GM21619 (cell line): ENCODE measurements around the gene MED13.
A peak's percentile ranks its signal among the peaks of the same experiment; 100 is the strongest.

ENCODE experiments used
- ATAC-seq: cut with Tn5 transposase; IDR thresholded peaks from one replicate; pipeline ENCODE4 v1.9.1; 2021; ENCODE audit not compliant: unreplicated experiment

MED13 gene, protein sequence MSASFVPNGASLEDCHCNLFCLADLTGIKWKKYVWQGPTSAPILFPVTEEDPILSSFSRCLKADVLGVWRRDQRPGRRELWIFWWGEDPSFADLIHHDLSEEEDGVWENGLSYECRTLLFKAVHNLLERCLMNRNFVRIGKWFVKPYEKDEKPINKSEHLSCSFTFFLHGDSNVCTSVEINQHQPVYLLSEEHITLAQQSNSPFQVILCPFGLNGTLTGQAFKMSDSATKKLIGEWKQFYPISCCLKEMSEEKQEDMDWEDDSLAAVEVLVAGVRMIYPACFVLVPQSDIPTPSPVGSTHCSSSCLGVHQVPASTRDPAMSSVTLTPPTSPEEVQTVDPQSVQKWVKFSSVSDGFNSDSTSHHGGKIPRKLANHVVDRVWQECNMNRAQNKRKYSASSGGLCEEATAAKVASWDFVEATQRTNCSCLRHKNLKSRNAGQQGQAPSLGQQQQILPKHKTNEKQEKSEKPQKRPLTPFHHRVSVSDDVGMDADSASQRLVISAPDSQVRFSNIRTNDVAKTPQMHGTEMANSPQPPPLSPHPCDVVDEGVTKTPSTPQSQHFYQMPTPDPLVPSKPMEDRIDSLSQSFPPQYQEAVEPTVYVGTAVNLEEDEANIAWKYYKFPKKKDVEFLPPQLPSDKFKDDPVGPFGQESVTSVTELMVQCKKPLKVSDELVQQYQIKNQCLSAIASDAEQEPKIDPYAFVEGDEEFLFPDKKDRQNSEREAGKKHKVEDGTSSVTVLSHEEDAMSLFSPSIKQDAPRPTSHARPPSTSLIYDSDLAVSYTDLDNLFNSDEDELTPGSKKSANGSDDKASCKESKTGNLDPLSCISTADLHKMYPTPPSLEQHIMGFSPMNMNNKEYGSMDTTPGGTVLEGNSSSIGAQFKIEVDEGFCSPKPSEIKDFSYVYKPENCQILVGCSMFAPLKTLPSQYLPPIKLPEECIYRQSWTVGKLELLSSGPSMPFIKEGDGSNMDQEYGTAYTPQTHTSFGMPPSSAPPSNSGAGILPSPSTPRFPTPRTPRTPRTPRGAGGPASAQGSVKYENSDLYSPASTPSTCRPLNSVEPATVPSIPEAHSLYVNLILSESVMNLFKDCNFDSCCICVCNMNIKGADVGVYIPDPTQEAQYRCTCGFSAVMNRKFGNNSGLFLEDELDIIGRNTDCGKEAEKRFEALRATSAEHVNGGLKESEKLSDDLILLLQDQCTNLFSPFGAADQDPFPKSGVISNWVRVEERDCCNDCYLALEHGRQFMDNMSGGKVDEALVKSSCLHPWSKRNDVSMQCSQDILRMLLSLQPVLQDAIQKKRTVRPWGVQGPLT (N-terminal part only)

DNA sequence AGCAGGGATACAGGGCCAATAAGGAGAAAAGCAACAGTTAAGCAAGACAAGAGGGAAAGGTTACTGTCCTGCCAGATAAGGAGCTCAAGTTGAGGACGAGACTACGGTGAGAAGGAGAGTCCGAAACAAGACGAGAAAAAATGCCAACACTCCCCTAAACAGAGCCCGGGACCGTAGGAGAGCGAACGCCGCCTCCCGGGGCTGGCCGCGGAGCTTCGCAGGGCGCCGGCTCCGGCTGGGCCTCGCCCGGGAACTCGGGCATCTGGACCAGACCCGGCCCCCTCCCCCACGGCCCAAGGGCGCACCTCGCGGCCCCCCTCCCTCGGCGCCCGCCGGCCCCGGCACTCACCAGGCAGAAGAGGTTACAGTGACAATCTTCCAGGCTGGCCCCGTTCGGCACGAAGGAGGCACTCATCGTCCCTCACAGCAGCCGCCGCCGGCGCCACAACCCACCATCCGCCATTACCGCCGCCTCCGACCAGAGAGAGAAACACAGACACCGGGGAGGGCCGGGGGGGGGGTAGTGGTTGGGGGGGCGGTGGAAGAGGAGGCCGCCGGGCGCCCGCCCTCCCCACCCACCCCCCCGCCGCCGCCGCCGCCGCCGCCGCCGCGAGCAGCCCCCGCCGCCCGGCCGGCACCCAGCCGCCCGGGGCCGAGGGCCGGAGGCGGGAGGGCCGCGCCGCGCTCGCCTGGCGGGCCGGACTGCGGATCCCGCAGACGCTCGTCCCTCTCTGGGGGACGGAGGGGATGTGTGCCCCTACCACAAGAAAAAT, at the start of gene MED13:
Gene MED13 (minus strand): TSS at position 488 of the 773 bp plus-strand sequence. CDS start 73 bp downstream, at position 415.
- peak; percentile 18 for ATAC-seq

DNA sequence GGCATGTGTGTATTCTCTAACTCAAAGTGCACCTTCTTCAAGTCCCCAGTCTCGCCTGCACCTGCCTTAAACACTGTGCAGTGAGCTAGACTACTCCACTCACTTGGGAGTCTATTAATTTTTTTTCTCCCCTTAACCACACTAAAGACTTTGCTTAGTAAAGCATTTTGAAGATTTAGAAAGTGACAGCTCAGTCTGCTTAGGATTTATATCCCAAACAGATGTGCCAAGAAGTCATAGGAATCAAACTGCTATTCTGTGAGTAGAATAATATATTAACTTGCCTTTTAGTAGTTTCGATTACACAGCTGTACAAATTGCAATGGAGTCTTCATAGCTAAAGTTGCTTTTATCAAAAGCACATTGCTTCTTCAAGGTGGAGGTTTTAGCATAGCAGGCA, 47.2 kb upstream of the MED13 start:
- no peak for ATAC-seq

DNA sequence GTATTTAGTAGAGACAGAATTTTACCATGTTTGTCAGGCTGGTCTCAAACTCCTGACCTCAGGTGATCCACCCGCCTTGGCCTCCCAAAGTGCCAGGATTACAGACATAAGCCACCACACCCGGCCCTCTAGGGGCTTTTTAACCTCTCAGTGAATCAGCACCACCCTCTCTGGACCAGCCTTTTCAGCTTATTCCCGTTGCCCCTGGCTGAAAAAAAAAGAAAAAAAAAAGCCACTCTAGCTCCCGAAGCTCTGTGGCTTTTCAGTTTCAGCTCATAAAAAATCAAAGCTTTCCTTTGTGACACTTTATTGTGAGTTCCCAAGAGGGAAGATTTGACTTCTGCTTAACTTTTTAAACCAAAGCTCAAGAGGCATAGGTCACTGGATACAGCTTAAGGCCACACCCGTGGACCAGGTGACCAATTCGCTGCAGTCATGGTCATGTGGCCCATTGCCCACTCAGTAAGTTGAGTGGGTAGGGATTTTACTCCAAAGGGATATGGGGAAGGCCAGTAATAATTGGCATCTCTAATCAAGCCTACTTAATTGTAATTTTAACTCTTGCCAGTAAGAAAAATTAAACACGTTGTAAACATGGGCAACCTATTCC, 46.6 kb upstream of the MED13 start:
- ATAC-seq = no peak

DNA sequence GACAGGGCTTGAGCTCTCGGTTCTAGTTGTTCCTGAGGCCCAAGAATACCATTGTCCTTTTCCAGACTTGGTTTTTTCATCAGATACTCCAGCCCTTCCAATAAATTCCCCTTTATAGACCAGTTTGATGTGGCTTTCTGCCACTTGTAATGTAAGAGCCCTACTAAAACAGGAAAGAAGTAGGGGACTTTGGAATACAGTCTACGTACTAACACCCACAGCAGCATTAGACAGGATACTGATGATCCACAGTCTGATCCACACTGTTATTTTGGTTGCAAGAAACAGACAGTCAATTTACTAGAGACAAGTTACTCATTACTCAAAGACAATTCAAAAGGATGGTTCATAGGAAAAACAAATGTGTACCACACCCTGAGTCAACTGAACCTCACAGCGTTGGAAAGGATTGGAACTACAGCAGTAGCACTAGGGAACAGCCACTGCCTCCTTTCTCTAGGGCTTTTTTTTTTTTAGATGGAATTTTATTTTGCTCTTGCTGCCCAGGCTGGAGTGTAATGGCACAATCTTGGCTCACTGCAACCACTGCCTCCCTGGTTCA, 45.9 kb upstream of the MED13 start:
- ATAC-seq = no peak

DNA sequence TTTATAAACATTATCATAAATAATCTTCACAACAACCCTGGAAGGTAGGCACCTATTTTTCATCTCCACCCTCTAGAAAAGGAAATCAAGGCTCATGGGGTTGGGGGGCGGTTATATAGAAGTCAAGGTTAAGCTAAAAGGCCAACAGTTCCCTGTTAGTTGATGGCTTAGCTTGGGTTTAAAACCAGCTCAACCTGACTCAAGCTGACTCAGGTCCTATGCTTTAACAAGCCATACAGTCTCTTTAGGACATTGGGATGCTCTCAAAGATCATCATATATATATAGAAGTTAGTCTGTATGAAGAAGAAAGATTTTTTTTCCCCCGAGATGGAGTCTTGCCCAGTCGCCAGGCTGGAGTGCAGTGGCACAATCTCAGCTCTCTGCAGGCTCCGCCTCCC, 44.8 kb upstream of the MED13 start:
- no peak for ATAC-seq

DNA sequence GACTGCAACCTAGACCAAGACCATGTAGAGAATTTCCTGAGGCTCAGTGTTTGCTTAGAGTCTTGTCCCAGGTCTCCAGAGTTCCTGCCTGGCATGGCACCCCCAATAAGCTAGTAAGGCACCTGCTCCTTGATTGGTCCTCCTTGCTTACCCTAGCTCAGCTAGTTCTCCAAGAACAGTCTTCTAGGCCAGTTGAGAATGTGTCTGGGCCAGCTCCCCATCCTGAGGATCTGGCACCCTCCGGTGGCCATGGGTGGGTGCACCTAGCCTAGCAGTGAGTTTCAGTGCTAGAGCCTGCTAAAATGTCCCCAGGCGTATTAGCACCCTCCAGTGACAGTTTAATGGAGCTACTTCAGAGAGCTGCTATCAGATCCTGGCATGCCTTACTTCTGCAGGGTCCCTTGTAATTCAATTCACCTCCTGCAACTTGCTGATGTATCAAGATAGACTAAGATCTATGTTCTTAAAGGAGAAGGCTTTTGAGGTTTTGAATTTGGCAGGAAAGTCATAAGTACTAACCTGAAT, 44.4 kb upstream of the MED13 start:
- peak; percentile 99 for ATAC-seq

- no peak for ATAC-seq
Measured at GRCh38 chr17:62105861-62106260, 40.8 kb upstream of the MED13 start.

DNA sequence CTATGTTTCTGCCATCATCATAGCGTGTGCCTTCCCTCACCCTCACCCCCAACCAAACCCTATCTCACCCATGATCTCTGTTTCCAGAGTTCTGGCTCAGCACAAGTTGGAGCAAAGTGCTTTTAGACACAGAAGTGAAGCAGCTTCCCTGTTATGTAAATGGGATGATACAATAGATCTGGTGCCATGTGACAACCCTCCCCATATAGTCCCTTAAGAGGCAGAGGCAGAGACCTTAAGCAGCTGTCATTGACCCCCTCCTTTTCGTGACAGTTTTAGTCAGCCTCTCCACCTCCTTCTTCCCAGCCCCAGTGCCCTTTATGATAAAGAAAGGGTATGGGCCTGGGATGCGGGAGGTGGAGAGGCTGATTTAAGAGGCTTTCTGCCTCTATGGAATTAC, 40.3 kb upstream of the MED13 start:
- no peak for ATAC-seq

GRCh38 chr17:62101515-62101914, 36.4 kb upstream of the MED13 start:
- no peak for ATAC-seq

GRCh38 chr17:62101090-62101489, 36.0 kb upstream of the MED13 start:
- ATAC-seq = no peak

GRCh38 chr17:62100055-62100454, 35.0 kb upstream of the MED13 start:
- no peak for ATAC-seq

GRCh38 chr17:62099532-62099931, 34.5 kb upstream of the MED13 start:
- ATAC-seq = no peak

GRCh38 chr17:62098623-62099231, 33.6 kb upstream of the MED13 start:
- peak; percentile 94 for ATAC-seq

GRCh38 chr17:62096401-62096670, 31.3 kb upstream of the MED13 start:
- ATAC-seq = no peak

DNA sequence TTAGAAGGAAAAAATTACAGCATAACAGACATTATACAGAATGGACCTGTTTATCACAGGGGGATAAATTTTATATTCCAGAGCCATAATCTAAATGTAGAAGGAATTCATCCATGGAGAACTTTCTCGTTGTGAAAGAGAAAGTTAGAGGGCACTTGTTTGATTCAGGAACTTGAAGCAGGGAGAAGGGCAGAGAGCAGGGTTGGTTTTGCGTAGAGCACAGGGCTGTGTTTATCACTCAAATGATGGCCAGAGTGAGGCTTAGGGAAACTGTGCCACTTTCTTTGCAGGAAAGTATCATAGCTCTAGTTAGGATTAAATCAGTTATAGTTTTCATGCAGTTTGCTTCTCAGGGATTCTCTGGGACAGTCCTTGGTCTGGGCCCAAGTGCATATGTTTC, 29.1 kb upstream of the MED13 start:
- no peak for ATAC-seq

DNA sequence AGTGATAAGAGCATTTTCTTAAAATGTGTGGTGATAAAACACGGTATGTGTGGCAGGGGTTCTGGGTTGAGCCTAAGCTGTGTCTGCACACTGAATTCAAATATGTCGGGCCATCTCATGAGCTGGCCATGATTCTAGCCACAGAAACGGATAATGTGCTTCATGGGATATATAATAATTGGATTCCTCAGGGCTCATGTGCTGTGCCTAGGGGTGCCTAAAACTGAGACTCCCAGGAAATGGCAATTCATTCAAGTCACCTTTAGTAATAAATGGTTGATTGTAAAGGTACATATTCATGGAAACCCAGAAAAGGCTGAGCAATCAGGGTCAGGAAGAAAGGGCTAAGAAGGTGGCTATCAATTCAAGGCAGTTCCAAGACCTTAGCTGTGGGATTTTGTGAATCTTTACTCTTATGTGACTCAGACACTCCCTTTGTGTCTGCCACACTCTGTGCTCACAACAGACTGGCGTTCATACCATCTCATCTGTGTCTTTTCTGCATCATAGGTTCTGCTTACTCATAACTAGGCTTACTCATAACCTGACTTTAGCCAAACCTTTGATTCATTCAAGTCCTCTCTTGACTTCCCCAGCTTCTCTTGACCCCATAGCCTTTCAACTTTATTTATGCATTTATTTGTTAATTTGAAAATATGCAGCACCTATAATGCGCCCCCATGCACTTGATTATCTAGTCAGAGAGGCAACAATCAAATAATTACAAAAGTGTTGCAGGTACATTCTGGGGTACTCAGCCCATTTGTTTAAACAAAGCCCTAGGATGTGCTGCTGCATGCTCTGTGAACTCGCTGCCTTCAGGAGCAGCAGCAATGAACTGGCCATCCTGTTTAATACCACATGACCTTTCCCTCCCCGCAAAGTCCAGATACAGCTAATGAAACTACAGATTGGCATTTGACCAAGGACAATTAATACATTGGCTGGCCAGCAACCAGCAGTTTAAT, 28.4 kb upstream of the MED13 start:
- peak; percentile 97 for ATAC-seq

DNA sequence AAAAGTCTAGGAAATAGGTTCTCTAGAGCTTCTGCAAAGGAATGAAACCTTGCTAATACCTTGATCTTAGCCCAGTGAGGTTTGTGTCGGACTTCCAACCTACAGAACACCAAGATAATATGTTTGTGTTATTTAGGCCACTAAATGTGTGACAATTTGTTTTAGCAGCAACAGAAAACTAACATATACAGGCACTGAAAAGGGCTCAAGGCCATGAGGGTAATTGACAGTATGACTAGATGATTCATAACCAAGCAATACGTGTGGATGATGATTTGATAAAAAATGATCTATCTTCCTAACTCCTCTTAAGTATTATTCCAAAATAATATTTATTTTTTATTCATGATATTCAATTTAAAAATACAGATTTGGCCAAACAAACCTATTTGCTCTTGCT, 27.7 kb upstream of the MED13 start:
- no peak for ATAC-seq

DNA sequence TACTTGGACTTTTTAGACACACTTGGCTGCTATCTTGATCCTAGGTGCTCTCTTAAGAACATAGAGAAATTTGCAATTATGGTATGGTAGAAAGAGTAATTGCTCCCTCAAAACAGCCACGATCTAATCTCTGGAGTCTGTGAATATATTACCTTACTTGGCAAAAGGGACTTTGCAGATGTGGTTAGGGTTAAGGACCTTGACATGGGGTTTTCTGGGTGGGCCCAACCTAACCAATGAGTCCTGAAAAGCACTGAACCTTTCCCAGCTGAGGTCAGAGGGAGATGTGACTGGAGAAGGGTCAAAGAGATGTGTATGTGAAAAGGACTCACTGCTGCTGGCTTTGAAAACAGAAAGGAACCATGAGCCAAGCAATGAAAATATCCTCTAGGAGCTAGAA, 26.7 kb upstream of the MED13 start:
- no peak for ATAC-seq
